IMR-90 (cell line): Measurements from ENCODE around the gene FOXK1. TPM values are rescaled to one million over a fixed set of nuclear protein-coding genes. Genes with fewer than 3 reads are reported as not detected.

Source experiments
- ATAC-seq: fragments of 200-7000 bp; cut with Tn5 transposase; 2 replicates; pipeline ENCODE4 v1.9.1; 2020; ENCODE audit warnings: low read depth, mild to moderate bottlenecking, moderate library complexity
- BruUV-seq: library from RNA; stranded (reverse); fragments of 400-500 nt; replicated peaks from 2 replicates; lab custom pipeline; 2021; lab: Mats Ljungman, UMichigan
- CTCF ChIA-PET: fragments of 300-600 bp; formaldehyde crosslinking; extraction: SDS; loops from one replicate; lab custom pipeline; 2021; ENCODE audit warnings: antibody characterized with exemption; lab: Yijun Ruan, JAX
- POLR2A ChIA-PET: fragments of 300-600 bp; sonication (Branson Sonifier 250); formaldehyde crosslinking; loops from one replicate; lab custom pipeline; 2022; ENCODE audit warnings: antibody characterized with exemption; ENCODE audit not compliant: unreplicated experiment; lab: Charles Lee
- DNase-seq: peaks from one replicate; pipeline ENCODE4 v3.0.0; 2013
- H2AFZ ChIP-seq: replicated peaks from 2 replicates; pipeline ENCODE3; 2013; ENCODE audit warnings: low read length, mild to moderate bottlenecking; ENCODE audit not compliant: poor library complexity
- H2AK5ac ChIP-seq: 2 replicates; pipeline ENCODE4 v1.6.1; 2013; ENCODE audit warnings: low read depth, low read length, inconsistent platforms
- H2AK9ac ChIP-seq: replicated peaks from 2 replicates; pipeline ENCODE3; 2013; ENCODE audit warnings: mild to moderate bottlenecking, low read depth, low read length, moderate library complexity; ENCODE audit not compliant: poor library complexity
- H2BK120ac ChIP-seq: 2 replicates; pipeline ENCODE4 v1.6.1; 2013; ENCODE audit warnings: low read depth, low read length, inconsistent platforms
- H2BK15ac ChIP-seq: 3 replicates; pipeline ENCODE4 v1.6.1; 2013; ENCODE audit warnings: low read depth, low read length, inconsistent platforms
- H2BK20ac ChIP-seq: 2 replicates; pipeline ENCODE4 v1.6.1; 2013; ENCODE audit warnings: low read depth, mild to moderate bottlenecking, inconsistent platforms, low read length, moderate library complexity
- H2BK5ac ChIP-seq: 2 replicates; pipeline ENCODE4 v1.6.1; 2013; ENCODE audit warnings: mild to moderate bottlenecking, low read depth, low read length, inconsistent platforms; ENCODE audit not compliant: poor library complexity, severe bottlenecking
- H3K14ac ChIP-seq: replicated peaks from 2 replicates; pipeline ENCODE4 v1.6.1; 2013; ENCODE audit warnings: low read depth, low read length, inconsistent platforms
- H3K18ac ChIP-seq: 2 replicates; pipeline ENCODE4 v1.6.1; 2013; ENCODE audit warnings: low read depth, low read length, control low read depth
- H3K23ac ChIP-seq: 2 replicates; pipeline ENCODE4 v1.6.1; 2013; ENCODE audit warnings: low read depth, low read length, inconsistent platforms
- H3K27ac ChIP-seq: 2 replicates; pipeline ENCODE4 v1.5.1; 2013; ENCODE audit warnings: mild to moderate bottlenecking, control low read depth, low read length; ENCODE audit not compliant: insufficient read depth
- H3K27me3 ChIP-seq: 2 replicates; pipeline ENCODE4 v1.6.1; 2013; ENCODE audit warnings: low read length; ENCODE audit not compliant: control insufficient read depth, insufficient read depth
- H3K36me3 ChIP-seq: 2 replicates; pipeline ENCODE4 v1.6.1; 2013; ENCODE audit warnings: low read length, mixed read lengths; ENCODE audit not compliant: control insufficient read depth, insufficient read depth
- H3K4ac ChIP-seq: 2 replicates; pipeline ENCODE4 v1.6.1; 2013; ENCODE audit warnings: low read depth, low read length, inconsistent platforms
- H3K4me1 ChIP-seq: 2 replicates; pipeline ENCODE4 v1.6.1; 2013; ENCODE audit warnings: low read length, mixed read lengths; ENCODE audit not compliant: control insufficient read depth, insufficient read depth
- H3K4me2 ChIP-seq: 2 replicates; pipeline ENCODE4 v1.6.1; 2013; ENCODE audit warnings: low read depth, mild to moderate bottlenecking, control low read depth, low read length, moderate library complexity
- H3K4me3 ChIP-seq: 2 replicates; pipeline ENCODE4 v1.5.1; 2013; ENCODE audit warnings: low read depth, mild to moderate bottlenecking, control low read depth, low read length, moderate library complexity; ENCODE audit not compliant: insufficient read depth
- H3K56ac ChIP-seq: 2 replicates; pipeline ENCODE4 v1.6.1; 2013; ENCODE audit warnings: low read length, inconsistent platforms; ENCODE audit not compliant: insufficient read depth; ENCODE audit errors: extremely low read depth
- H3K79me1 ChIP-seq, 2 experiments: 2 replicates each; pipeline ENCODE4 v1.6.1; 2013; ENCODE audit warnings: low read length in 2 of 2, inconsistent platforms in 1 of 2, low read depth in 1 of 2
- H3K9ac ChIP-seq: 2 replicates; pipeline ENCODE4 v1.6.1; 2013; ENCODE audit warnings: low read depth, low read length, control low read depth
- H3K9me1 ChIP-seq: 2 replicates; pipeline ENCODE4 v1.6.1; 2013; ENCODE audit warnings: low read length, inconsistent platforms; ENCODE audit not compliant: insufficient read depth
- H3K9me3 ChIP-seq: 2 replicates; pipeline ENCODE4 v1.6.1; 2013; ENCODE audit warnings: low read length; ENCODE audit not compliant: control insufficient read depth, insufficient read depth
- H4K20me1 ChIP-seq: 2 replicates; pipeline ENCODE4 v1.6.1; 2013; ENCODE audit warnings: low read length, inconsistent platforms; ENCODE audit not compliant: insufficient read depth
- H4K5ac ChIP-seq: 2 replicates; pipeline ENCODE4 v1.6.1; 2013; ENCODE audit warnings: mild to moderate bottlenecking, low read depth, low read length, control low read depth
- H4K8ac ChIP-seq, 2 experiments: 2 replicates each; pipeline ENCODE4 v1.6.1; 2013; ENCODE audit warnings: low read depth in 2 of 2, low read length in 2 of 2, control low read depth in 1 of 2, inconsistent platforms in 1 of 2
- H4K91ac ChIP-seq: 2 replicates; pipeline ENCODE4 v1.6.1; 2013; ENCODE audit warnings: low read depth, low read length, inconsistent platforms; ENCODE audit not compliant: insufficient read depth
- CTCF ChIP-seq: conservative IDR thresholded peaks from 2 replicates; pipeline ENCODE4 v1.5.1; 2012; ENCODE audit warnings: mild to moderate bottlenecking, low read depth, low read length, improper control_type of control experiment
- FOS ChIP-seq: fragments of 150-350 bp; IDR thresholded peaks from 2 replicates; pipeline ENCODE4 v1.6.1; 2016; ENCODE audit warnings: low read depth, low read length
- MXI1 ChIP-seq: IDR thresholded peaks from 2 replicates; pipeline ENCODE4 v1.6.1; 2012; ENCODE audit warnings: low read depth, mild to moderate bottlenecking, low read length, moderate library complexity, borderline replicate concordance
- POLR2A ChIP-seq: IDR thresholded peaks from 2 replicates; pipeline ENCODE4 v1.6.1; 2012; ENCODE audit warnings: mild to moderate bottlenecking, low read depth, low read length
- RCOR1 ChIP-seq: IDR thresholded peaks from 2 replicates; pipeline ENCODE4 v1.6.1; 2012; ENCODE audit warnings: mild to moderate bottlenecking, low read length, improper control_type of control experiment; ENCODE audit not compliant: insufficient replicate concordance
- SMC3 ChIP-seq: fragments of 150-350 bp; IDR thresholded peaks from 2 replicates; pipeline ENCODE4 v1.6.1; 2016; ENCODE audit warnings: low read depth, mild to moderate bottlenecking, antibody characterized with exemption, low read length, moderate library complexity
- WGBS, 2 experiments: methylation state at CpG; one replicate each; pipeline versions ENCODE4 v1.1.5 to v1.1.7; 2013; ENCODE audit warnings: missing lambda C conversion rate in 2 of 2; ENCODE audit not compliant: insufficient read length in 1 of 2; ENCODE audit errors: extremely low coverage in 2 of 2; 5-methylcytosine and 5-hydroxymethylcytosine counted together
- dilution Hi-C: fragments of 300-500 bp; cut with HindIII; formaldehyde crosslinking; loops from one replicate; pipeline ENCODE4 v1.14.3; 2018; ENCODE audit warnings: low sequenced_read_pairs; ENCODE audit not compliant: unreplicated experiment
- in situ Hi-C: fragments of 300-500 bp; cut with MboI; formaldehyde crosslinking; loops from 3 replicates; pipeline ENCODE4 v1.14.3; 2019; ENCODE audit warnings: low sequenced_read_pairs, inconsistent platforms, mixed read lengths
- intact Hi-C: fragments of 100-400 bp; cut with micrococcal nuclease; formaldehyde crosslinking; loops from 2 replicates; pipeline ENCODE4 v1.10.0; 2022
- polyA plus RNA-seq, 3 experiments: library from polyadenylated mRNA; depleted of rRNA; stranded (reverse); fragments of >200 nt; gene quantifications; 2 replicates each; pipeline ENCODE4 v1.2.3, GENCODE V29; 2012; ENCODE audit warnings: low replicate concordance in 1 of 3
- total RNA-seq: library from RNA; depleted of rRNA; stranded (reverse); fragments of >200 nt; gene quantifications from 2 replicates; pipeline ENCODE4 v1.2.3, GENCODE V29; 2012

FOXK1 gene
- total and polyA plus RNA-seq, 2 of the 4 experiments (the other 2 are of a cell fraction), result 4.3 to 8.8 TPM

GRCh38 chr7:4720225-4720624, 38.1 kb downstream of the FOXK1 start:
- H3K4me2 ChIP-seq, result no peak overlapping the region
- H3K23ac ChIP-seq, result no peak overlapping the region
- H2AFZ ChIP-seq, result no peak overlapping the region
- H3K18ac ChIP-seq, result no peak overlapping the region
- H3K79me1 ChIP-seq, result peaks cover 23 to 93% of the 10 kb centered on the region in 2 experiments
- H3K9ac ChIP-seq, result no peak overlapping the region
- 90% methylated on average over 2 of the region's 3 CpGs; no CpG with 5 or more reads in 1 of the 2 experiments for WGBS, 2 experiments
- no peak overlapping the region for H2BK15ac ChIP-seq
- peaks cover 12% of the 10 kb centered on the region for H3K4me1 ChIP-seq
- dilution Hi-C loops, result no loop called here
- H3K4ac ChIP-seq, result no peak overlapping the region
- H4K91ac ChIP-seq, result no peak overlapping the region
- in situ Hi-C loops, result no loop called here
- no TSS peak for BruUV-seq
- H2AK5ac ChIP-seq, result no peak overlapping the region
- H3K14ac ChIP-seq, result no peak overlapping the region
- H3K4me3 ChIP-seq, result no peak overlapping the region
- H3K56ac ChIP-seq, result no peak overlapping the region
- DNase-seq (no peak), ATAC-seq (no peak)
- TF ChIP-seq FOS (no peak), POLR2A (no peak), RCOR1 (no peak), MXI1 (no peak), SMC3 (no peak), CTCF (no peak)
- H4K5ac ChIP-seq, result no peak overlapping the region
- H4K8ac ChIP-seq, result no peak overlapping the region
- no peaks in the 10 kb centered on the region for H3K27me3 ChIP-seq
- no peak overlapping the region for H2BK5ac ChIP-seq
- H4K20me1 ChIP-seq, result peaks cover 69% of the 10 kb centered on the region
- peaks cover 21% of the 10 kb centered on the region for H3K36me3 ChIP-seq
- no peaks in the 10 kb centered on the region for H3K9me3 ChIP-seq
- H3K9me1 ChIP-seq, result peaks cover 20% of the 10 kb centered on the region
- no peak overlapping the region for H2AK9ac ChIP-seq
- no peak overlapping the region for H2BK20ac ChIP-seq
- ChIA-PET POLR2A (no interaction called here), CTCF (no interaction called here)
- intact Hi-C loops, result no loop called here
- no peak overlapping the region for H3K27ac ChIP-seq
- H2BK120ac ChIP-seq, result no peak overlapping the region
